A549 (cell line): ENCODE data around the gene RABGAP1L. TPM values are rescaled to one million over a fixed set of nuclear protein-coding genes. Genes with fewer than 3 reads are reported as not detected.

ENCODE experiments used
- ATAC-seq, 2 experiments: fragments of 200-7000 bp in 1 of 2; fragments of >200 bp in 1 of 2; cut with Nextera tagmentation in 1 of 2; cut with Tn5 transposase in 1 of 2; 3 replicates each; pipeline versions ENCODE4 v1.8.0 to v1.9.1; 2018 to 2020; ENCODE audit warnings: mild to moderate bottlenecking in 1 of 2, moderate library complexity in 1 of 2
- CTCF ChIA-PET: fragments of 300-600 bp; sonication (Branson Sonifier 250); formaldehyde crosslinking; extraction: SDS; loops from one replicate; lab custom pipeline; 2021; ENCODE audit warnings: antibody characterized with exemption, inconsistent platforms; lab: Yijun Ruan, JAX
- POLR2A ChIA-PET: fragments of 350-600 bp; formaldehyde crosslinking; extraction: SDS; loops from one replicate; lab custom pipeline; 2021; ENCODE audit warnings: antibody characterized with exemption, inconsistent platforms; lab: Yijun Ruan, JAX
- DNase-seq, 2 experiments: peaks; one replicate each; pipeline versions ENCODE4 v3.0.0 to v3.0.0-alpha.2; 2011 to 2016; ENCODE audit warnings: low read depth in 1 of 2, low spot score in 1 of 2
- FAIRE-seq: peaks from 2 replicates; lab custom pipeline; 2011; peaks lifted over from hg19 to GRCh38; lab: Jason Lieb, UNC
- H3K27ac ChIP-seq, 2 experiments: fragments of >200 bp; sonication (Bioruptor Twin); formaldehyde crosslinking; 3 replicates each; pipeline ENCODE4 v1.5.1; 2016 to 2017
- H3K4me1 ChIP-seq: fragments of >200 bp; sonication (Bioruptor Twin); formaldehyde crosslinking; 3 replicates; pipeline ENCODE4 v1.6.1; 2016
- H3K4me2 ChIP-seq: fragments of >200 bp; sonication (Bioruptor Twin); formaldehyde crosslinking; 3 replicates; pipeline ENCODE4 v1.6.1; 2016
- H3K4me3 ChIP-seq: fragments of >200 bp; sonication (Bioruptor Twin); formaldehyde crosslinking; 3 replicates; pipeline ENCODE4 v1.5.1; 2016
- H3K9me3 ChIP-seq: fragments of >200 bp; sonication (Bioruptor Twin); formaldehyde crosslinking; 3 replicates; pipeline ENCODE4 v1.6.1; 2016
- ATOH8 ChIP-seq: fragments of 250-450 bp; sonication (Bioruptor Pico); IDR thresholded peaks from 2 replicates; pipeline ENCODE4 v1.5.0; 2020; ENCODE audit warnings: low read depth, mild to moderate bottlenecking, moderate library complexity
- BHLHE40 ChIP-seq: IDR thresholded peaks from 2 replicates; pipeline ENCODE4 v1.6.1; 2012; ENCODE audit warnings: low read depth, low read length, inconsistent platforms
- CHD4 ChIP-seq: fragments of 200-600 bp; sonication (generic); IDR thresholded peaks from 2 replicates; pipeline ENCODE4 v1.6.1; 2016; ENCODE audit warnings: antibody characterized with exemption, mild to moderate bottlenecking, borderline replicate concordance
- CTCF ChIP-seq: fragments of >200 bp; sonication (Bioruptor Twin); formaldehyde crosslinking; IDR thresholded peaks from 3 replicates; pipeline ENCODE4 v1.5.1; 2016
- EP300 ChIP-seq, 2 experiments: fragments of >200 bp; sonication (Bioruptor Twin); formaldehyde crosslinking; IDR thresholded peaks; 2 replicates in 1 of 2; 3 replicates in 1 of 2; pipeline ENCODE4 v1.6.1; 2016 to 2017
- ESRRA ChIP-seq: fragments of 150-350 bp; IDR thresholded peaks from 2 replicates; pipeline ENCODE4 v1.6.1; 2014; ENCODE audit warnings: mild to moderate bottlenecking, low read length, borderline replicate concordance
- FOSL2 ChIP-seq, 2 experiments: fragments of 450-650 bp in 1 of 2; fragments of >200 bp in 1 of 2; sonication (Bioruptor Twin) in 1 of 2; formaldehyde crosslinking; IDR thresholded peaks; 2 replicates each; pipeline versions ENCODE4 v1.5.0 to v1.6.1; 2016 to 2020; ENCODE audit warnings: mild to moderate bottlenecking in 1 of 2, moderate library complexity in 1 of 2
- HEYL ChIP-seq: fragments of 250-450 bp; sonication (Bioruptor Pico); IDR thresholded peaks from 2 replicates; pipeline ENCODE4 v1.8.0; 2021; ENCODE audit warnings: mild to moderate bottlenecking, moderate library complexity
- HMGXB4 ChIP-seq: fragments of 250-450 bp; sonication (Bioruptor Pico); IDR thresholded peaks from 2 replicates; pipeline ENCODE4 v1.5.0; 2021; ENCODE audit warnings: mild to moderate bottlenecking, moderate library complexity, borderline replicate concordance
- JUNB ChIP-seq: fragments of >200 bp; sonication (Bioruptor Twin); formaldehyde crosslinking; IDR thresholded peaks from 2 replicates; pipeline ENCODE4 v1.6.1; 2016
- KDM1A ChIP-seq: fragments of 200-600 bp; sonication (generic); IDR thresholded peaks from 2 replicates; pipeline ENCODE4 v1.6.1; 2016; ENCODE audit warnings: low read depth, mild to moderate bottlenecking
- MAFK ChIP-seq: fragments of 450-650 bp; IDR thresholded peaks from 2 replicates; pipeline ENCODE4 v1.6.1; 2014; ENCODE audit not compliant: partially characterized antibody
- MYC ChIP-seq: IDR thresholded peaks from 2 replicates; pipeline ENCODE4 v1.6.1; 2012; ENCODE audit warnings: mild to moderate bottlenecking, inconsistent platforms, low read length, improper control_type of control experiment, borderline replicate concordance
- NR3C1 ChIP-seq: fragments of >200 bp; sonication (Bioruptor Twin); formaldehyde crosslinking; IDR thresholded peaks from 3 replicates; pipeline ENCODE4 v1.6.1; 2017
- PBX3 ChIP-seq: IDR thresholded peaks from 2 replicates; pipeline ENCODE4 v1.6.1; 2012
- POLR2AphosphoS2 ChIP-seq: conservative IDR thresholded peaks from 2 replicates; pipeline ENCODE4 v1.6.1; 2012; ENCODE audit warnings: low read length, improper control_type of control experiment, inconsistent platforms
- RARB ChIP-seq: fragments of 250-450 bp; sonication (Bioruptor Pico); IDR thresholded peaks from 2 replicates; pipeline ENCODE4 v1.8.0; 2021; ENCODE audit warnings: mild to moderate bottlenecking, moderate library complexity
- RNF2 ChIP-seq: fragments of 200-600 bp; sonication (generic); IDR thresholded peaks from 2 replicates; pipeline ENCODE4 v1.6.1; 2016; ENCODE audit warnings: low read depth, mild to moderate bottlenecking, antibody characterized with exemption, moderate library complexity, borderline replicate concordance
- TFCP2L1 ChIP-seq: fragments of 250-450 bp; sonication (Bioruptor Pico); IDR thresholded peaks from 2 replicates; pipeline ENCODE4 v1.5.0; 2021; ENCODE audit warnings: mild to moderate bottlenecking
- USF2 ChIP-seq: fragments of 450-650 bp; IDR thresholded peaks from 2 replicates; pipeline ENCODE4 v1.6.1; 2014; ENCODE audit warnings: antibody characterized with exemption
- ZC3H11A ChIP-seq: fragments of 450-650 bp; IDR thresholded peaks from 2 replicates; pipeline ENCODE4 v1.6.1; 2014; ENCODE audit warnings: antibody characterized with exemption, mild to moderate bottlenecking
- ZSCAN20 ChIP-seq: fragments of 250-450 bp; sonication (Bioruptor Pico); IDR thresholded peaks from 2 replicates; pipeline ENCODE4 v1.8.0; 2022; ENCODE audit warnings: mild to moderate bottlenecking, moderate library complexity
- WGBS: methylation state at CpG from one replicate; pipeline ENCODE4 v1.1.6; 2017; ENCODE audit errors: missing lambda C conversion rate; 5-methylcytosine and 5-hydroxymethylcytosine counted together
- polyA plus RNA-seq, 4 experiments: library from polyadenylated mRNA; depleted of rRNA in 3 of 4; stranded (reverse); fragments of >200 nt; fragmentation: RNase III in 1 of 4; extraction: RNeasy Plus Mini Kit Qiagen cat#74134 plus additional on column Dnase treatment in 1 of 4; gene quantifications; 2 replicates in 3 of 4; 3 replicates in 1 of 4; pipeline ENCODE4 v1.2.3, GENCODE V29; 2011 to 2017

Gene RABGAP1L
- polyA plus RNA-seq, 2 of the 4 experiments (the other 2 are of a cell fraction): 8.2 to 18.6 TPM

- FAIRE-seq: no peak
- TF ChIP-seq ESRRA (no peak), ZSCAN20 (CRISPR knock-in tag) (no peak), NR3C1 (no peak), BHLHE40 (no peak), USF2 (no peak)
- TF ChIP-seq, all 56 proteins: peak for 0
- Histone ChIP-seq H3K4me3 (no peak overlapping the region), H3K4me1 (no peaks in the 10 kb centered on the region), H3K9me3 (no peaks in the 10 kb centered on the region), H3K27ac (no peak overlapping the region), H3K4me2 (no peak overlapping the region)
- no peak for ATAC-seq
- CTCF ChIA-PET: interaction anchor here (1.3 kb wide), 1 partner anchor 11 kb away, joined by 7 read pairs; no protein-coding TSS in a partner anchor
- POLR2A ChIA-PET: no interaction called here
- no peak for DNase-seq
Measured at GRCh38 chr1:174273776-174274175, 114.5 kb downstream of the RABGAP1L start.

- 87% methylated on average over 3 of the region's 3 CpGs for WGBS
- no peaks in the 10 kb centered on the region for H3K4me1 ChIP-seq
- no peak overlapping the region for H3K4me3 ChIP-seq
- ATAC-seq (no peak), FAIRE-seq (no peak), DNase-seq (no peak)
- H3K9me3 ChIP-seq: no peaks in the 10 kb centered on the region
- TF ChIP-seq RARB: no peak
- no peak for TF ChIP-seq MAFK
- no peak for TF ChIP-seq TFCP2L1 (CRISPR knock-in tag)
- no peak for TF ChIP-seq RNF2
- no peak for TF ChIP-seq POLR2AphosphoS2
- no peak for TF ChIP-seq HEYL (CRISPR knock-in tag)
- TF ChIP-seq EP300 (IDR thresholded peaks at IDR 0.05): no peak
- no peak for TF ChIP-seq JUNB
- TF ChIP-seq ATOH8: no peak
- TF ChIP-seq MYC: no peak
- no peak for TF ChIP-seq CHD4
- TF ChIP-seq CTCF: no peak
- no peak for TF ChIP-seq ZC3H11A
- no peak for TF ChIP-seq FOSL2 (IDR thresholded peaks at IDR 0.05)
- TF ChIP-seq FOSL2 (CRISPR knock-in tag; IDR thresholded peaks at IDR 0.05): no peak
- TF ChIP-seq KDM1A: no peak
- no peak for TF ChIP-seq PBX3
- TF ChIP-seq HMGXB4 (CRISPR knock-in tag): no peak
- TF ChIP-seq USF2: no peak
- CTCF ChIA-PET: interaction anchor here (2.5 kb wide), 1 partner anchor 12 kb away, joined by 10 read pairs; no protein-coding TSS in a partner anchor
- POLR2A ChIA-PET: no interaction called here
- H3K27ac ChIP-seq: no peak overlapping the region
- no peak overlapping the region for H3K4me2 ChIP-seq
Measured at GRCh38 chr1:174274452-174274851, 115.1 kb downstream of the RABGAP1L start.
